GM18873 (cell line): ENCODE results near the gene CDK5RAP2.
"Not testable (repeated sequence)": the region's sequence is repeated elsewhere in the genome, so short reads cannot be mapped to it uniquely, and the experiment has no call there.

Source experiments
- ATAC-seq: cut with Tn5 transposase; IDR thresholded peaks from one replicate; pipeline ENCODE4 v1.9.1; 2021; ENCODE audit warnings: mild to moderate bottlenecking, moderate library complexity, moderate number of reproducible peaks; ENCODE audit not compliant: unreplicated experiment, low FRiP score

The CDK5RAP2 gene

GRCh38 chr9:120522032-120522431, 57.9 kb downstream of the CDK5RAP2 start:
- ATAC-seq = no peak

GRCh38 chr9:120521101-120521500, 58.9 kb downstream of the CDK5RAP2 start:
- ATAC-seq = no peak

GRCh38 chr9:120515996-120516395, 64.0 kb downstream of the CDK5RAP2 start:
- not testable (repeated sequence) for ATAC-seq

GRCh38 chr9:120515481-120515880, 64.5 kb downstream of the CDK5RAP2 start:
- ATAC-seq = not testable (repeated sequence)

GRCh38 chr9:120514405-120514804, 65.6 kb downstream of the CDK5RAP2 start:
- no peak for ATAC-seq

GRCh38 chr9:120513825-120514396, 66.1 kb downstream of the CDK5RAP2 start:
- ATAC-seq = no peak

GRCh38 chr9:120510816-120511215, 69.2 kb downstream of the CDK5RAP2 start:
- ATAC-seq = no peak

GRCh38 chr9:120507936-120508510, 71.9 kb downstream of the CDK5RAP2 start:
- no peak for ATAC-seq

GRCh38 chr9:120505186-120505585, 74.8 kb downstream of the CDK5RAP2 start:
- ATAC-seq = no peak

- no peak for ATAC-seq
These were observed 79.2 kb downstream of the CDK5RAP2 start for GRCh38 chr9:120500733-120501132.

- not testable (repeated sequence) for ATAC-seq
These were observed 82.1 kb downstream of the CDK5RAP2 start for GRCh38 chr9:120497865-120498264.

- not testable (repeated sequence) for ATAC-seq
These were observed 83.5 kb downstream of the CDK5RAP2 start for GRCh38 chr9:120496438-120496837.

GRCh38 chr9:120490888-120491595, 88.9 kb downstream of the CDK5RAP2 start:
- peak; percentile 79 for ATAC-seq

- no peak for ATAC-seq
These were observed 93.1 kb downstream of the CDK5RAP2 start for GRCh38 chr9:120486835-120487234.

- no peak for ATAC-seq
These were observed 93.6 kb downstream of the CDK5RAP2 start for GRCh38 chr9:120486347-120486746.

- no peak for ATAC-seq
These were observed 94.2 kb downstream of the CDK5RAP2 start for GRCh38 chr9:120485788-120486187.

- no peak for ATAC-seq
These were observed 95.8 kb downstream of the CDK5RAP2 start for GRCh38 chr9:120484162-120484561.

- no peak for ATAC-seq
These were observed 97.4 kb downstream of the CDK5RAP2 start for GRCh38 chr9:120482424-120483186.

GRCh38 chr9:120481846-120482245, 98.1 kb downstream of the CDK5RAP2 start:
- ATAC-seq = no peak

GRCh38 chr9:120481248-120481647, 98.7 kb downstream of the CDK5RAP2 start:
- no peak for ATAC-seq

GRCh38 chr9:120480707-120481106, 99.3 kb downstream of the CDK5RAP2 start:
- ATAC-seq = no peak
